Measurements from ENCODE around the gene AIMP1. TPM values are rescaled to one million over a fixed set of nuclear protein-coding genes. Genes with fewer than 3 reads are reported as not detected.
A peak's percentile ranks its signal among the peaks of the same experiment; 100 is the strongest.

AIMP1 gene
- total and polyA plus RNA-seq, 2 of the 13 experiments (the other 11 are each of a cell fraction or from before 2014, with no cell fraction given), result 28.6 to 82.9 TPM

DNA sequence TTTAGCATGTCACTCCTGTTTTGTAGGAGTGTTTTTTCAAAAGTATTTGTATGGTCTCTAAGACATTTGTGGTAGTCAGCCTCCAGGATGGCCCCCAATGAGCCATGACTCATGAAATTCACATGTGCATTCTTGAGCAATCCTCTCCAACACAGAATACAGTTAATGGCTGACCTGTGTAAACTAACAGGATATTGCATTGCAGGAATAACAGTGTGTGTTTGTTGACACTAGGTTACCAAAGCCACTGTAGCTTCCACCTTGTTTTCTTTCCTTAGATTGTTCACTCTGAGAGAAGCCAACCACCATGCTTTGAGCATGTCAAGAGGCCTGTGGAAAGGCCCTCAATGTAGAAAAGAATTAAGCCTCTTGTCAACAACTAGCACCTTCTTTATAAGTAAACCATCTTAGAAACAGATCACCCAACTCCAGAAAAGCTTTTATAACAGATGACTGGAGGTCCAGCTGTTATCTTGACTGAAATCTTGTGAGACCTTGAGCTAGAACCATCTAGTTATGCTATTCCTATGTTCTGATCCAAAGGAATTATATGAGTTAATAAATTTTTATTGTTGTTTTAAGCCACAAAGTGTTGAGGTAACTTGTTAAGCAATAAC, 28.9 kb upstream of the AIMP1 start (continued):
- TF ChIP-seq, protein P1, sequence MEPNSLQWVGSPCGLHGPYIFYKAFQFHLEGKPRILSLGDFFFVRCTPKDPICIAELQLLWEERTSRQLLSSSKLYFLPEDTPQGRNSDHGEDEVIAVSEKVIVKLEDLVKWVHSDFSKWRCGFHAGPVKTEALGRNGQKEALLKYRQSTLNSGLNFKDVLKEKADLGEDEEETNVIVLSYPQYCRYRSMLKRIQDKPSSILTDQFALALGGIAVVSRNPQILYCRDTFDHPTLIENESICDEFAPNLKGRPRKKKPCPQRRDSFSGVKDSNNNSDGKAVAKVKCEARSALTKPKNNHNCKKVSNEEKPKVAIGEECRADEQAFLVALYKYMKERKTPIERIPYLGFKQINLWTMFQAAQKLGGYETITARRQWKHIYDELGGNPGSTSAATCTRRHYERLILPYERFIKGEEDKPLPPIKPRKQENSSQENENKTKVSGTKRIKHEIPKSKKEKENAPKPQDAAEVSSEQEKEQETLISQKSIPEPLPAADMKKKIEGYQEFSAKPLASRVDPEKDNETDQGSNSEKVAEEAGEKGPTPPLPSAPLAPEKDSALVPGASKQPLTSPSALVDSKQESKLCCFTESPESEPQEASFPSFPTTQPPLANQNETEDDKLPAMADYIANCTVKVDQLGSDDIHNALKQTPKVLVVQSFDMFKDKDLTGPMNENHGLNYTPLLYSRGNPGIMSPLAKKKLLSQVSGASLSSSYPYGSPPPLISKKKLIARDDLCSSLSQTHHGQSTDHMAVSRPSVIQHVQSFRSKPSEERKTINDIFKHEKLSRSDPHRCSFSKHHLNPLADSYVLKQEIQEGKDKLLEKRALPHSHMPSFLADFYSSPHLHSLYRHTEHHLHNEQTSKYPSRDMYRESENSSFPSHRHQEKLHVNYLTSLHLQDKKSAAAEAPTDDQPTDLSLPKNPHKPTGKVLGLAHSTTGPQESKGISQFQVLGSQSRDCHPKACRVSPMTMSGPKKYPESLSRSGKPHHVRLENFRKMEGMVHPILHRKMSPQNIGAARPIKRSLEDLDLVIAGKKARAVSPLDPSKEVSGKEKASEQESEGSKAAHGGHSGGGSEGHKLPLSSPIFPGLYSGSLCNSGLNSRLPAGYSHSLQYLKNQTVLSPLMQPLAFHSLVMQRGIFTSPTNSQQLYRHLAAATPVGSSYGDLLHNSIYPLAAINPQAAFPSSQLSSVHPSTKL (CRISPR knock-in tag; IDR thresholded peaks at IDR 0.05), result peak; percentile 99
- TF ChIP-seq PLSCR1 (CRISPR knock-in tag; IDR thresholded peaks at IDR 0.05; ENCODE audit: borderline replicate concordance), result no peak
- TF ChIP-seq, protein P2, sequence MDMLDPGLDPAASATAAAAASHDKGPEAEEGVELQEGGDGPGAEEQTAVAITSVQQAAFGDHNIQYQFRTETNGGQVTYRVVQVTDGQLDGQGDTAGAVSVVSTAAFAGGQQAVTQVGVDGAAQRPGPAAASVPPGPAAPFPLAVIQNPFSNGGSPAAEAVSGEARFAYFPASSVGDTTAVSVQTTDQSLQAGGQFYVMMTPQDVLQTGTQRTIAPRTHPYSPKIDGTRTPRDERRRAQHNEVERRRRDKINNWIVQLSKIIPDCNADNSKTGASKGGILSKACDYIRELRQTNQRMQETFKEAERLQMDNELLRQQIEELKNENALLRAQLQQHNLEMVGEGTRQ (IDR thresholded peaks at IDR 0.05; ENCODE audit: low read depth, low read length), result no peak
- TF ChIP-seq, protein P2 (CRISPR knock-in tag; IDR thresholded peaks at IDR 0.05; ENCODE audit: borderline replicate concordance), result no peak
- TF ChIP-seq, protein P3, sequence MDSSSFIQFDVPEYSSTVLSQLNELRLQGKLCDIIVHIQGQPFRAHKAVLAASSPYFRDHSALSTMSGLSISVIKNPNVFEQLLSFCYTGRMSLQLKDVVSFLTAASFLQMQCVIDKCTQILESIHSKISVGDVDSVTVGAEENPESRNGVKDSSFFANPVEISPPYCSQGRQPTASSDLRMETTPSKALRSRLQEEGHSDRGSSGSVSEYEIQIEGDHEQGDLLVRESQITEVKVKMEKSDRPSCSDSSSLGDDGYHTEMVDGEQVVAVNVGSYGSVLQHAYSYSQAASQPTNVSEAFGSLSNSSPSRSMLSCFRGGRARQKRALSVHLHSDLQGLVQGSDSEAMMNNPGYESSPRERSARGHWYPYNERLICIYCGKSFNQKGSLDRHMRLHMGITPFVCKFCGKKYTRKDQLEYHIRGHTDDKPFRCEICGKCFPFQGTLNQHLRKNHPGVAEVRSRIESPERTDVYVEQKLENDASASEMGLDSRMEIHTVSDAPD (CRISPR knock-in tag; IDR thresholded peaks at IDR 0.05), result peak; percentile 69; the same call in 1 of the 2 replicates
- peak; percentile 29; the same call in 1 of the 2 replicates for TF ChIP-seq SP5 (CRISPR knock-in tag; IDR thresholded peaks at IDR 0.05; ENCODE audit: borderline replicate concordance, low read depth)
- 0 out of 2 replicates have a peak, but pooled peaks have one; percentile 38 for TF ChIP-seq ZMAT3 (CRISPR knock-in tag; conservative IDR thresholded peaks at IDR 0.05)
- TF ChIP-seq GABPB1 (CRISPR knock-in tag; IDR thresholded peaks at IDR 0.05), result peak; percentile 50; the same call in 1 of the 2 replicates
- TF ChIP-seq ZFP90 (CRISPR knock-in tag; IDR thresholded peaks at IDR 0.05; ENCODE audit: borderline replicate concordance), result peak; percentile 52; the same call in 1 of the 2 replicates
- TF ChIP-seq ZNF503 (CRISPR knock-in tag; IDR thresholded peaks at IDR 0.05), result peak; percentile 74; the same call in 1 of the 2 replicates
- peak; percentile 99 for TF ChIP-seq POGZ (CRISPR knock-in tag; IDR thresholded peaks at IDR 0.05)
- no peak for TF ChIP-seq PRDM15 (CRISPR knock-in tag; IDR thresholded peaks at IDR 0.05)
- TF ChIP-seq ZNF354B (CRISPR knock-in tag; IDR thresholded peaks at IDR 0.05), result no peak
- TF ChIP-seq ZNF230 (CRISPR knock-in tag; IDR thresholded peaks at IDR 0.05), result no peak

All from HepG2 (cell line).